GM21717 (cell line): ENCODE results near the gene POLR3A.

Experiments
- ATAC-seq: cut with Tn5 transposase; IDR thresholded peaks from one replicate; pipeline ENCODE4 v1.9.1; 2021; ENCODE audit warnings: mild to moderate bottlenecking, moderate library complexity; ENCODE audit not compliant: unreplicated experiment

POLR3A gene

DNA sequence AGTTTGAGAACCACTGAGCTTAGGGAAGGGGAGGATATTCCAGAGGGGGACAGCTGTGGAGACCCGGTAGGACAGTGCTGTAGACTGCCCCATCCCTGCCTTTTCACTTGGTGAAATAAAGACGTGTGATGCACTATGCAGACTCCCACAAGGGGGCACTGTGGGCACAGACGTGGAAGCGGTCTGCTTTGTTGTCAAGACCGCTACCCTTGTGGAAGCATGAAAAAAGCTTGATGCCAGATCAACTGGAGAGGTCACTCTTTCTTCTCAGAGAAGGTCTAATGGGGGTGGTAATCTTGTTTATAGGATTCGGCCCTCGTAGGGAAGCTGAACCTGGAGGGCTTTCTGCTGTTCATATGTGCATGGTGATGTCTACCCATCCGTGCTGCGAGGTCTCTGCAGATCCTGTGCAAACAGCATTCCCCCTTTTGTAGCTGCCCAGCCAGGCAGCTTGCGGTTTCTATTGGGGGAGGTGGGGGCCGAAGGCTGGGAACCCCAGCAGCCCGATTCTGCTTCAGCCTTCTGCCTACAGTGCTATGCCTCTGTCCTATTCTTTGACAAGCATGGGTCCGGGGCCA is 18.1 kb upstream of the POLR3A start:
- ATAC-seq, result no peak

DNA sequence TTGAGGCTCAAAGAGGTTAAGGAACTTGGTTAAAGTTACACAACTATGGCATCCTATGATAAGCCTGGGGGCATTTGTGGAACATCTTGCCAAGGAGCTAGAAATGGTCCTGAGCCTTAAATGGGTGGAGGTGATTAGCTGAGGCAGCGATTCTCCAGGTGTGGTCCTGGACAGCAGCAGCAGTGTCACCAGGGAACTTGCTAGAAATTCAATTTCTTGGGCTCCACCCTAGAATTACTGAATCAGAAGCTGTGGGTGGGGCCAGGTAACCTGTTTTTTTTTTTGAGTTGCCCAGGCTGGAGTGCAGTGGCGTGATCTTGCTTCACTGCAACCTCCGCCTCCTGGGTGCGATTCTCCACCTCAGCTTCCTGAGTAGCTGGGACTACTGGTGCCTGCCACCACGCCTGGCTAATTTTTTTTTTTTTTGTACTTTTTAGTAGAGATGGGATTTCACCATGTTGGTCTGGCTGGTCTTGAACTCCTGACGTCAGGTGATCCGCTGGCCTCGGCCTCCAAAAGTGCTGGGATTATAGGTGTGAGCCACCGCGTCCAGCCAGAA is 17.5 kb upstream of the POLR3A start:
- ATAC-seq, result no peak

DNA sequence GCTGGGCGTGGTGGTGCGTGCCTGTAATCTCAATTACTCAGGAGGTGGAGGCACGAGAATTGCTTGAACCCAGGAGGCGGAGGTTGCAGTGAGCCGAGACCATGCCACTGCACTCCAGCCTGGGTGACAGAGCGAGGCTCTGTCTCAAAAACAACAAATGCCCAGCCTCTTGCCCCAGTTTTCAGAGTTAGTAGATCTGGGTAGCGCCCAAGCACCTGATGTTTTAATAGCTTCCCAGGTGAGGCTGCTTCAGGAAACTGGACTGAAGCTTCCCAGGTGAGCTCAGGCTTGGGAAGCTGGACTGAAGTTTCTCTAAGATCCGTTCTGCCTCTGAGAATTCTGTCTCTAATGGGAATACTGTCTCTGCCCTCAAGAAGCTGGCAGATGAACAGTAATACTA is 16.5 kb upstream of the POLR3A start:
- ATAC-seq, result no peak

DNA sequence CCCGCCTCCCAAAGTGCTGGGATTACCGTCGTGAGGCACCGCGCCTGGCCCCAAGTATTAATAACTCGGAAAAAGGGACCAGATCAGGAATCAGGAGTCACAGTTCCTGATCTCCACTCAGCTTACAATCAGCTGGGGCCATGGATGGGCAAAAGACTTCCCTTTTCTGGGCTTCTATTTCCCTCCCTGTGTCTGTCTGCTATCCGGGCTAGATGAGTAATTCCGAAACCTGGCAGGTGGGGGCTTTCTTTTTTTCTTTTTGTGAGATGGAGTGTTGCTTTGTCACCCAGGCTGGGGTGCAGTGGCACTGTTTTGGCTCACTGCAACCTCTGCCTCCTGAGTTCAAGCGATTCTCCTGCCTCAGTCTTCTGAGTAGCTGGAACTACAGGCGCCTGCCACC is 15.9 kb upstream of the POLR3A start:
- ATAC-seq, result peak; percentile 75

DNA sequence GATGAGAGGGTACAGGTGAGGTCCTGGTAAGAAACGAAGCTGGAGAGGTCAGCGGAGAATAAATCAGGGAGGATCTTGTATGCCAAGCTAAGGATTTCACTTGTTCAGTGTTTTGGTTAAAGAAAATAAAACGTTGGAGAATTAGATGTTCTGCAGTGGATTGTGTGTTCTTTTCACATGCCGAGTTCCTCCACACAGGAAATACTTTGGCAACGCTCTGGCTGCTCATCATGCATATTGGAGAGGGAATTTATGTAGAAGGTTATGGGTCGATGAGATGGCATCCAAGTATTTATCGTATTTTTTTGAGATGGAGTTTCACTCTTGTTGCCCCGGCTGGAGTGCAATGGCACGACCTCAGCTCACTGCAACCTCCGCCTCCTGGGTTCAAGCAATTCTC is 15.4 kb upstream of the POLR3A start:
- ATAC-seq, result no peak

DNA sequence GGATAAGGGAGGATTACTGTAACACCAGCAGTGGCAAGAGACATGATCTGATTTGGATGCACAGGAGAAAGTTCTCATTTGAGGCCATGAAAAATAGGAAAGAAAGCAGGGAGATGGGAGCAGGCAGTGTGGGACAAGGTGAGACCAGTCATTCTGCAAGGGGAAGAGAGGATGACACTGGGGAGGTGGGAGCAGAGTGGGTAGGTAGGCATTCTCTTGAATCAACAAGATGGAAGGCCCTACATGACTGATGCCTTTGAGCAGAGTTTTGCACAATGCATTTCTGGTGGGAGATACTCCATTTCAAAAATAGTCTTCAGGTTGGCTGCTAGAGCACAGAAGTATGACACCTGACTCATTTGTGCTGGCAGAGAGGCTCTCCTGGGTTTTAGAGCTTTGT is 14.9 kb upstream of the POLR3A start:
- ATAC-seq, result no peak

DNA sequence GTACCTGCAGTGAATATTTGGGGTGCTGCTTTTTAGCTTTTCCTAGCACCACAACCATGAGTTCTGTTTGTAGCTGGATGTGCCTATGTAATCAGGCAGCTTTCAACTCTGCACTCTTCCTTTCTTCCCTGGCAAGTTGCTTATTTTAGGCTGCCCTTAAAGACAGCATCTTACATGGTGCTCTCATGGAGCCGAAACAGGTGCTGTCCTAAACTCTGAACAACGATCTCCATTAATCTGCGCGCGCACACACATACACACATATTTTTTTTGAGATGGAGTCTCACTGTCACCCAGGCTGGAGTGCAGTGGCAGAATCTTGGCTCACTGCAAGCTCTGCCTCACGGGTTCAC is 13.4 kb upstream of the POLR3A start:
- no peak for ATAC-seq

DNA sequence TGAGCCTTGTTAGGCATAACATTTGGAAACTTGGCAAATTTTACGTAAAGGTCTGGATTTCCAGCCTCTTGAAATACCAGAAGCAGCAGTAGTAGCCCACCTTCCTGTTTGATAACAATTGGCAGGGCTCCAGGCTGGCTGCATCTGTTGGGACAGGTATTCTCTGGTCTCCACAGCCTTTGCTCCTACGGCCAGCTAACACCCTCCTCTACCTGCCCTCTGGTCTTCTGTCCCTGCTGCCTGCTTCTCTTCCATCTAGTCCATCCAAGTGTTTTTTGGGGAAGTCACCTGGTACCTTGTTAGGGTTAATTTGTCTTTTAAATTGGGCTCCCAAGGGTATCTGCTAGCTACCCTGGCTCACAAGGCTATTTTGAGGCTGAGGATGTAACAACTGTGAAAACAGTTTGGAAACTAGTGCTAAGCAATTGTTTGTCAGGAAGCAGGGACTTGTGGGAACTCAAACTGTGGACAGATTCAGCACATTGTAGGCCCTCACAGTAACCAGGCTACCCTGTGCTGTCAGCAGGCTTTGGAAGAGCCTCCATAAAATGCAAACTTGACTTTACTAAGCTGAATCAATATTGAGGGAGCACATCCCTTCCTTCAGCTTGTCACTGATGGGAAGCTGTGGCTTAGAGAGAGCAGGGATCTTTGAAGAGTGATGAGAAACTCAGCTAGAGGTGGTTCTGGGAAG is 12.9 kb upstream of the POLR3A start:
- ATAC-seq, result no peak

DNA sequence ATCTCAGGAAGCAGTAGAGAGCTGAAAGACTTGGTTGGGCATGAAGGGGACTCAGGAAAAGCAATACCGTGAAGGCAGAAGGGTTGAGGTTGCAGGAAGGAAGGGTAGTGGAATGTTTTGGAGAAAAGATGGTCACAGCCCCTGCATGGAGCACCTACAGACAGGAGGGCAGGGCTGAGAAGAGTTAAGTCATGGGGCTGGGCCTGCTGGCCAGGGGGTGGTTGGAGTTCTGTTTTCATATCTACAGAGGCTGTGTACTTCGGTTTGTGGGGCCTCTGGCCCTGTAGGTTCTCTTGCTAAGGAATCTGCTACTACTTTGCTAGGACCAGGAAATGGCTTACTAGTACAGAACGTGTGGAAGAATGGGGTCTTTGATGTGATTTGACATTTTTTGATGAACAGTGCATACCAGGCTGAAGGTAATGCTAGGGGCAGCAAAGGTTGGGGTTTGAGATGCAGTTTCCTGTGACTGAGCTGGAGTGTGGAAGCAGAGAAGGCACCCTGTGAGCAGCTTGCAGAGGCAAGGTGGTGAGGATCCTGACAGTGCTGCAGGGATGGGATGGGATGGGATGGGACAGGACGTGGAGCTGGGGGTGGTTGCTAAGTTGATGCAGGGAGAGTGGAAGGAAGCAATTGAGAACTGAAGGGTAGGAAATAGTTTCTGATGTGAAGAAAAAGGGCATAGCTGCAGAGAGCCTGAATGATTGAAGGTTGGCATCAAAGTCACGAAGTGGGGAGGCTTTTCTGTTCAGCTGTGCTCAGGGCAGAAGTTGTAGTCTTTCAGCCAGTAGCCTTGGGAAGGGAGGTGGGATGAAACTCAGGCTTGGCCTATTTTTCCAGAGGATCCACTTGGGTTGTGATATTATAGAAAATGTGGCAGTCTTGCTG is 12.1 kb upstream of the POLR3A start:
- no peak for ATAC-seq

DNA sequence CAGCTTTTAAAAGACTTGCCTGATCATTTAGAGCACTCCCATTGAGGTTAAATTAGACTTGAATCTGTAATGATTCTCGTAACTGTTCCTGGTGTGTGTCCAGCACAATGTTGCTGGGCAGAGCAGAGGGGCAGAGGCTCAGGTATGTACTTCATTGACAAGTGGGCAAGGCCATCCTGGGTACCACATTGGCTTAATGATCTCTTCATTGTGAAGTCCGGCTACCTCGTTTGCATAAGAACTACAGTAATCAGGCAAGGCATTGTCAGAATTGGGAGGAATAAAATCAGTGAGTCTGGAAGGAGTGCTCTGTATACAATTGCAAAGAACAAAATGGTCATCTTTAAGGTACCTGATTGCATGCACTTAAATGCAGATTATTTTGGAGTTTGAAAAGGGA is 10.4 kb upstream of the POLR3A start:
- no peak for ATAC-seq

DNA sequence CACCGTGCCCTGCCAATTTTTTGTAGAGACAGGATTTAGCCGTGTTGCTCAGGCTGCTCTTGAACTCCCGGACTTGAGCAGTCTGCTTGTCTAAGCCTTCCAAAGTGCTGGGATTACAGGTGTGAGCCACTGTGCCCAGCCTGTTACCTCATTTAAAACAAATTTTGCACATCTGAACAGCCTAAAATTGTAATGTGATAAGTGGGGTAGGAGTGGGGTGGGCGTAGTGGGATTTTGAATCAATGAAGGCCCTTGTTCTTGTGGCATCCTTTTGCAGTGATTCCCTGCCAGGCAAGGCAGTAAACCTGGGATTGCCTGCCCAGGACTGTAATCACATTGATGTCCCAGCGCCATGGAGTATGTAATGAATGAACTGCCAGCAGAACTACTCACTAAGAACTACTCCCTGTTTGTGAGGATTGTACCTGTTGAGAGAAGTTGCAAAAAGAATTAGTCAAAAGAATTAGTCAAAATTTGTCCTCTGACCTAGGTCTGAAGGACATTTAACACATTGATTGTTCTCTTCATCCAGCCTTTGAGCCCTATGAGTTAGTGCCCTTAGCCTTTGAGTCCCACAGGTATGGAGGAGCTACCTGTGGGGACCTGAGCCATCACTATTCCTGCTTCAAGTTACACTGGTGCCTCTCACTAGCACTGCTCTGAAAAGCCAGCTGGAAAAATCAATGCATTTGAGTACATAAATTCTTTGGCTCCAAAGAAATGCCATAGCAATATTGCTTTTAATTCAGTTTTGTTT is 9.7 kb upstream of the POLR3A start:
- ATAC-seq, result no peak

DNA sequence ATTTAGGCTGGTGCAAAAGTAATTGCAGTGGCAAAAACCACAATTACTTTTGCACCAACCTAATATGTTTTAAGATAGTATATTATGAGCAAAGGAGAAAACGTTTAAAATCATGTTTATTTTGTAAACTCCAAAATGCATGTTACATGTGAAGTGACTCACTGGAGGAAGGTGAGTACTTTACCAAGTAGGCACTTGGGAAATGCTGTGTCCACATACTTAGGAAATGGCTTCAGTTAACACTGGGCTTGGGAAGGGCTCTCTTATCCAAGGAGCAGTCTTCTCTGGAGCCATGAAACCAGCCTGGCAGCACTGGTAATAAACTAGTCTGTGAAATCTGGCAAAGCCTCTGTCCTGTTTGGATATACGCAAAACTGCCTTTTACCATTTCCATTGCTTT is 8.8 kb upstream of the POLR3A start:
- ATAC-seq, result no peak

DNA sequence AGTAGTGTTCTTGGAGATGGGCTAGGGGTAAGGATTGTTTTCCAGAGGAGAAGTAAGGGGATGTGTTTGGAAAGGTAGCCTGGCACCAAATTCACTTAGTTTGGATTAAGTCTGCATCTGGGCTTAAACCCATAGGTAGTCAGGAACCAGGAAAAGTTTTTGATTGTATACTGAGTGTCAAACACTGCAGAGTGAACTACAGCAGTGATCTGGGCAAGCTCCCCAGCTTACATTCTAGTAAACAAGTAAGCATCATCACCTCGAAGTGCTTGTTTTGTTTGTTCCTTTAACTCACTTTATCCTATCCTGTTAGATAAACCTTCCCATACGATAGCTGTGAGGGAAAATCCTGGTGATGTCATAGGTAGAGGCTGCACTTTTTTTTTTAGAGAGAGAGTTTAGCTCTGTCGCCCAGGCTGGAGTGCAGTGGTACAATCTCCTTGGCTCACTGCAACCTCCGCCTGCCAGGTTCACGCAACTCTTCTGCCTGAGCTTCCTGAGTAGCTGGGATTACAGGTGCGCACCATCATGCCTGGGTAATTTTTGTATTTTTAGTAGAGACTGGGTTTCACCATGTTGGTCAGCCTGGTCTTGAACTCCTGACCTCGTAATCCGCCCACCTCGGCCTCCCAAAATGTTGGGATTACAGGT is 6.7 kb upstream of the POLR3A start:
- ATAC-seq, result no peak

DNA sequence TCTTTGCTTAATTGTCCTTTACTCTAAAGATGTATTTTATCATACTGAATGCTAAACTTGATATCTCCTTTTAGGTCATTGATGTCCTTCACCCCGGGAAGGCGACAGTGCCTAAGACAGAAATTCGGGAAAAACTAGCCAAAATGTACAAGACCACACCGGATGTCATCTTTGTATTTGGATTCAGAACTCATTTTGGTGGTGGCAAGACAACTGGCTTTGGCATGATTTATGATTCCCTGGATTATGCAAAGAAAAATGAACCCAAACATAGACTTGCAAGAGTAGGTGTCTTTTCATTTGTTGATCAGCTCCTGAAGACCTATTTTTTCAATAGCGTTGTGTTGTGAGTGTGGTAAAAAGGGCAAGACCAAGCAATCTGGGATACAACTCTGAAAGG is 6.1 kb upstream of the POLR3A start:
- no peak for ATAC-seq

DNA sequence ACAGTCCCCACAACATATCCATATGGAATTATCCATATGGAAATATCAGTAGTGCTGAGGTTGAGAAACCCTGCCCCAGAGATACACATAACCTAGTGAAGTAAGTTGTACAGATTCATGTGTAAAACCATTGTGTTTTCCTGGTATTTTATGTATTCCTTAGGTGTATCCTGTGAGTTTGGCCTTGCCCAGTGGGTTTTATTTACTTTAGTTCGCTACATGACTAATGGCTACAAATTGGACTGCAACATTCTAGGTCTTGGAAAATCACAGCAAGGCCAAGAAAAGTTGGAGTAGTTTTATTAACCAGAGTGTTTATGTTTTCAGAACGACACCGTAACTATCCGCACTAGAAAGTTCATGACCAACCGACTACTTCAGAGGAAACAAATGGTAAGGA is 5.7 kb upstream of the POLR3A start:
- no peak for ATAC-seq

DNA sequence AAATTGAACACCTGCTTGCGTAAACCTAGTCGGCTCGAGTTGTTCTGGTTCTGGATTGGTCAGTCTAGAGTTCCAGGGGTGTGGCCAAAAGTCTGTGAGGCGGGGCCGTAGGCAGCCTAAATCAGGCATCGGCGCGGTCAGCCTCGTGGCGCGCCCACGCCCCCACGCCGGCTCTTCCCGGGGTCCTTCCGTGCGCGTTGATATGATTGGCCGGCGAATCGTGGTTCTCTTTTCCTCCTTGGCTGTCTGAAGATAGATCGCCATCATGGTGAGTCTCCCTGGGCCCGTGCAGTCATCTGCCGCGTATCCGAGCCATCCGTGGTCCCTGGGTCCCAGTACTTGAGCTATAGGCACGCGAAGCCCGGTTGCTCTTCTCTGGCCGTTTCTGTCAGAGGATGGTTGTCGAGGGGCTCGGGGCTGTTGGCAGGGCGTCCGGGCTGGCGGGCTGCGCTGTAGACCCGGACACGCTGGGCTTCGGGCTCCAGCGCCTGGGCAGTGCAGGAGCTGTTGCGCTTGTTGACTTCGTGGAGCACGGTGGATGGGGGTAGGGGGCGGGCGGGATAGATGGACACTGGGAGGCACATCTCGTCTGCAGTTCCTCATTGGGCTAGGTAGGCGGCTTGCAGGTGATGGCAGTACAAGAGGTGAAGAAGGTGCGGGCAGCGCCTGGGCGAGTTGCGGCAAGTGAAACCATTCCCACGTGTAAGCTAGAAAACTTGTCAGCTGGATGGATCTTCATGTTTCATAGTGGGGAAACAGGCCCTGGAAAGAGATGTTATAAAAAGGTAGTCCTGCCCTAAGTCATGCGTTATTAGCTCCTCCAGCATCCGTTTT is 4.5 kb upstream of the POLR3A start, which contains the start of gene RPS24:
RPS24 (plus strand) TSS at position 227 of the 834 bp plus-strand sequence; CDS start at position 266, 39 bp downstream.
- ATAC-seq, result peak; percentile 83

DNA sequence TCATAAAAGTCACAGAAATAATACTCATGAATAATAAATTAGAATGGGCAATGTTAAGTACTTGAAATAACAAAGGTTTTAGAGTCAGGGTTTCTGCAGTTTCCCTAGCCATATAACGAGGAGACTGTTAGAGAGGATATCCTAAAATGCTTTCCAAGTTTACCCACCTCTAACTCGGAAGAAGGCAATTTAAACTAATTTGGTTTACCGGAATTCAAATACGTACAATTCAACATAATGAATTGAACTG is 4.0 kb upstream of the POLR3A start:
- ATAC-seq, result no peak

DNA sequence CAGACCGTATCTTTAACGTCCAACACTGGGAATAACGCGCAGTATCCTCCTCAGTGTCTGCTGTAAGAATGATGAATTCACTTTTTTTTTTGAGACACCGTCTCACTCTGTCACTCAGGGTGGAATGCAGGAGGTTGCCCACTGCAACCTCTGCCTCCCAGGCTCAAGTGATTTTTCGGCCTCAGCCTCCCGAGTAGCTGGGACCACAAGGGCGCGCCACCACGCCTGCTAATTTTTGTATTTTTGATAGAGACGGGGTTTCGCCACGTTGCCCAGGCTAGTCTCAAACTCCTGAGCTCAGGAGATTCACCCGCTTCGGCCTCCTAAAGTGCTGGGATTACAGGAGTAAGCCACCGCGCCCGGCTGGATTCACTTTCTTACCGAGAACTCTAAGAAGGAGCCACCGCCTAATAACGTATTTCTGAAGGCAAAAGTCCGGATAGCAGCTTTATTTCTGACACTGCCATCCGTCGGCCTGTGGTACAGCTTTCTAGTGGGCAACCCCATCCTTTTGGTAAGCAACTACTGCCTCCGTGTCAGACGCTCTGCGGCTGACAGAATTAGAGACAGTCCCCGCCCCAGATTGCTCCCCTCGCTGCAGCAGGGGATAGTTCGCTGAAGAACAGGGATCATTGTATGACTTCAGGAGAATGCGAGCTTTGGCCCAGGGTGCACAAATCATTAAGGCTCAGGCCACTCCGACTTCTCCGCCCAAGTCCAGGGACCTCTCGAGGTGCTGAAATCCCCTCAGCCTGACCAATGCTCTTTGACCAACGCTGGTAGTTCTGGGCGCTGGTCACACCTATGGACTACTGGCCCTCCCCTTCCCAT is 662 bp downstream of the POLR3A start:
- peak; percentile 5 for ATAC-seq
